Activated CD4-positive, alpha-beta T cell treated with anti-CD3 and anti-CD28 coated beads for 48 hours (primary cell): Measurements from ENCODE around the gene C10orf71.

ENCODE experiments used
- DNase-seq: peaks from one replicate; pipeline ENCODE4 v3.0.0-alpha.2; 2020

Gene C10orf71

GRCh38 chr10:49296836-49297235 is 2.1 kb upstream of the C10orf71 start:
- DNase-seq, result no peak

GRCh38 chr10:49297818-49298670 is 926 bp upstream of the C10orf71 start:
- DNase-seq, result no peak

GRCh38 chr10:49298671-49298982 is 343 bp upstream of the C10orf71 start:
- no peak for DNase-seq

GRCh38 chr10:49299816-49300139 is 808 bp downstream of the C10orf71 start:
- no peak for DNase-seq

DNA sequence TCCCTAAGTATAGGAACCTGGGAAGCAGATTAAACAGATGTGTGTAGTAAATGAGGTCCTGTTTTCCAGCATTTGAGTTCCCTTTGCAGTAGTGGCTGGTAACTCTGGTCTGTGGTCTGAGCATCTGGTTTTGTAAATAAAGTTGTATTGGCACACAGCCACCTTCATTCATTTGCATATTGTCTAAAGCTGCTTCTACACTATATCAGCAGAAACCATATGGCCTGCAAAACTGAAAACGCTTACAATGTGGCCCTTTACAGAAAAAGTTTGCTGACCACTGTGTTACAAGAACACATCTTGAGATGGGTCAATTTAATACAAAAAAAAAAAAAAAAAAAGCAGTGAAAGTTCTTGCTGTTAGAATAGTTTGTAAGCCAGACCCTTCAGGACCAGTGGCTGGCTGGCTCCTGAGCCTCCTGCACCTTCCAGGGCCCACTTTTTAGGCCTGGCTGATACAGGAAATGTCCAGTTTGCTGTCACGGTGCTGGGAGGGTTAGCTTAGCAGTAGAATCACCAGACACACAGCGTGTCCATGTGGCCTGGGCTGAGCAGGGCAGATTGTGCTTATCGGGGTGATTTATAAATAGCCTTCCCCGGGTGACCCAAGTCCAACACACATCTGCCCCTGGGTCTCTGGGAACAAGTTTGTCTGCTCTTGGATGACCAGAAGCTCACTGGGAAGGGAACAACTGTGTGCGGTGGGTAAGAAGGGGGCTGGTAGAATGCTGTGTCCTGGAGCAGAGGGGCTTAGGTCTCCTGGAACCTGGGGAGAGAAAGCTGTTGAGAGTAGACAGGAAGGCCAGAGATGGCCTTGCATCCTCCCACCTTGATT is 1.4 kb downstream of the C10orf71 start:
- DNase-seq, result no peak

DNA sequence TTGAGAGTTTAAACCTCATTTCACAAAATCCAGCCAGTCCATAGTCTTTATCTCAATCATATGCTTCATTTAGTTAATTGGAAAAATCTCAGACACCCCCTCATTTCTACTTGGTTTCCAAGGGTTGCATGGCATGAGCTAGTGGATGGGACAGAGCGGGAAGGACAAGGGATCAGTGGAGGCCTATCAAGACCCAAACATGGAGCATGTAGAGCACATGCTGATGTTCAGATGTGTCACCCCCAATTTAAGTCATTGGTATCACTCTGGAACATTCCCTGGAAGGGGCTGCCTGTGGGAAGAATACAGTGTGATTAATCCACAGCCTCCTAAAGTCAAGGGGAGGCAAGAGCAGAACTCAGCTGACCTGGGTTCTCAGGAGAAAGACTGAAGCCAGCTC is 2.3 kb downstream of the C10orf71 start:
- DNase-seq, result no peak

DNA sequence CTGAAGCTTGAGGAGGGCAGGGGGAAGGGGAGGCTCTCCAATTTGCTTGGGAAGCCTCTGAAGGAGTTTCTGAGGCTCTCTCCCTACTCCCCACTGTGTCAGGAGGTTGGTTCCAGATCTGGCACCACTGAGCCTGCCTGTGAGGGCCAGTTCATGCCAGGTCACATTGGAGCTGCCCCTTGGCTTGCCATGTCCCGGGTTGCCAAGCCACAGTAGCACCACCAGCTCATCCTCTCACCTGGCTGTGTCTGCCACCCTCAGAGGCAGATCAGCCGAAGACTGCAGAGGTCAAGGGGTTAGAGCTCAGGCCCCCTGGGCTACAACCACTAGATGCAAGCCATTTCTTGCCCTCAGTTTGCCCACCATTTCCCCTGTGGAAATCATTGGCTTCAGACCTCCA is 3.1 kb downstream of the C10orf71 start:
- no peak for DNase-seq

GRCh38 chr10:49303711-49304110 is 4.7 kb downstream of the C10orf71 start:
- no peak for DNase-seq

DNA sequence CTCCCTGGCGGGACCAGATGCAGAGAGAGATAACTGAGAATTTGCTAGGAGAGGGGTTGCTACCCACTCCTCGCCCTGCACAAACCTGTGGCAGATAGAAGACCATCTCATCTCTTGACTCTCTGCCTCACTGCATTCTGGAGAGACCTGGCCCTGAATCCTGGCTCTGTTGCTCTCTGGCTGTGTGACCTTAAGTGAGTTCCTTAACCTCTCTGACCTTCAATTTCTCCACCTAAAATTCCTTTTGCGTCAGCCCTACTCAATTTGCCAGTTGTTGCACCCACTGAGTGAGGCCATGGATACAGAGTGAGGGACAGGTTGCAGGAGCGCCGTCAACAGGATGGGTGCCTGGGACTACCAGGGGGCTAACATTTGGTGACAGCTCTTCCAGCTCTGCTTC is 5.2 kb downstream of the C10orf71 start:
- DNase-seq, result no peak

GRCh38 chr10:49307921-49308320 is 9.0 kb downstream of the C10orf71 start:
- no peak for DNase-seq

DNA sequence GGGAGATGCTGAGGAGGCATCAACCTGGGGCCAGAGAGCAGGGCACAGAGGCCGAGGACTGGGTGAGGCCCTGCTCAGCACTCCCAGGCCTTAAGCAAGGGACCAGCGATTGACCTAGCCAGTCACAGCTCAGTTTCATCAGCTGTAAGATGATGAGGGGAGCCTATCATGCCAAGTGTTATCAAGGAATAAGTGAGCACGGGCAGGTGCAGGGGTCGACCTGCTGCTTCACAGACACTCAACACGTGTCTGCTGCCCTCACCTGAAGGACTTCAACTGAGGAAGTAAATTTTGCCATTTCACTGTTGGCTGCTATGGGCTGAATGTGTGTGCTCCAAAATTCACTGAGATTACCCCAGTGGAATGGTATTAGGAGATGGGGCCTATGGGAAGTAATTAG is 9.9 kb downstream of the C10orf71 start:
- no peak for DNase-seq

DNA sequence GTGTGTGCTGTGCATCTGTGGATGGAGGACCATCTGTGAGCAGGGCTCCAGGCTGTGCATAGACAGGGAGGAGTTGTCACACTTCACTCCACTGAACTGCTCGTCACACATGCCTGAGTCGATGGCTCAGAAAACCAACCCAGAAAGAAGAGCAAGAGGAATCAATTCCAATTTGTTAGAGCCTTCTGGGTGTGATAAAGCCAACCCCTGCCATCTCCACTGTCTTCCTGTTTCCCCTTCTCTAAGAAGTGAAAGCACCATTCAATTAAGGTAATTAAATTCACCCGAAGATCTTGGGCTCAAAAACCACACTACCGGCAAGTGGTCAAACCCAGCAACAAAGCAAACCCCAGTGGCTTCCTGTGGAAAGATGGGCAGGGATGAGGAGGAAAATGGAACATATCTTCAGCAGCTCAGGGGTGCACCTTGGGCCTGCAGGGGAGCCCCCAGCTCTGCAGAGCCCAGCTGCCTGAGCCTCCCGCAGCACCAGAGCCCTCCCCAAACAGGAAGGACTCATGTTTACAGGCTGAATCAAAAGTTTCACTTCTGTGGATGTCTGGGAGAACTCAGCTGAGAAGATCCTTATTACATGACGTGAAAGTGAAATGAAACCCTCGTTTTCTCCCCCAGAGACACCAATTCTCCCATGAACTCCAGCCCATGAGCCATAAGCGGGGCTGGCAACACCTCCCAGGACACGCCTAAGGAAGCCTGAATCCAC is 10.9 kb downstream of the C10orf71 start:
- no peak for DNase-seq

DNA sequence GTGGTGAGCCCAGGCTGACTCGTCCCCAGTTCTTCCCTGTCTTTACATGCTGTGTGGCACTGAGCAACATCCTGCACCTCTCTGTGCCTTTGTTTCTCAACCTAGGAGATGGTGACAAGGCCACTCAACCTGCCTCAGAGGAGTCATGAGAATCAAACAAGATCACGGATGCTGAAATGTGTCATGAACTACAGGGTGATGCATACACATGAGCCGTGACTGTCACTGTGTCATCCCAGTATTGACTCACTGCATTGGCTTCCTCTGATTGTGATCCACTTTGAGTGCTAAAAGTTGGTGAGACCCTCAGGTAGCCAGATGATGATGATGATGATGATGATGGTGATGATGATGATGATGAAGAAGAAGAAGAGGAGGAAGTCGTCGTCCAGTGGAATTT is 11.5 kb downstream of the C10orf71 start:
- peak; percentile 43 for DNase-seq

DNA sequence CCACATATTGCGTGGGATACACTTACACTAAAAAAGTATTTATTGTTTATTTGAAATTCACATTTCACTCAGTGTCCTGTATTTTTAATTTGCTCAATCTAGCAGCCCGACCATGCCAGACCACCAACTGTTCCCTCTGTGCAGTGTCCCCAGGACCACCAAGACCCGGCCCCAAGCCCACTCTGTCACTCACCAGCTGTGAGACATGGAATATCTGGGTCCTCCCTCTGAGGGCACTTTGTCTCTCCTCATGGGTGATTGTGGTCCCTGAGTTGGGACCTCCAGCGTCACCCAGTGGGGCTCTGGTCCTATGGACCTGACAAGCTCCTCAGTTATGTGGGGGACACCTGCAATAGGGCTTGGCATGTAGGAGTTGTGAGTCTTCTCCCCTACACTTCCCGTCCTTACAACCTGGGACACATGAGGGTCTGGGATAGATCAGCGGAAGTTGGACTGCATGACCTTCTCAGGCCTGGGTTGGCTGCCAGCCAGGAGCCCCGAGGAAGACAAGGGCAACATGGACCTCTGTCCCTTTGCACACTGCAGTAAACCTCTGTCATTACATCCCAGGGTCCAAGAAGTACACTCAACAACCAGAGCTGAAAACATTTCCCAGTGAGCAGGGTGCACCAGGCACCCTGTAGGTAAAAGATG is 12.1 kb downstream of the C10orf71 start:
- DNase-seq, result no peak

DNA sequence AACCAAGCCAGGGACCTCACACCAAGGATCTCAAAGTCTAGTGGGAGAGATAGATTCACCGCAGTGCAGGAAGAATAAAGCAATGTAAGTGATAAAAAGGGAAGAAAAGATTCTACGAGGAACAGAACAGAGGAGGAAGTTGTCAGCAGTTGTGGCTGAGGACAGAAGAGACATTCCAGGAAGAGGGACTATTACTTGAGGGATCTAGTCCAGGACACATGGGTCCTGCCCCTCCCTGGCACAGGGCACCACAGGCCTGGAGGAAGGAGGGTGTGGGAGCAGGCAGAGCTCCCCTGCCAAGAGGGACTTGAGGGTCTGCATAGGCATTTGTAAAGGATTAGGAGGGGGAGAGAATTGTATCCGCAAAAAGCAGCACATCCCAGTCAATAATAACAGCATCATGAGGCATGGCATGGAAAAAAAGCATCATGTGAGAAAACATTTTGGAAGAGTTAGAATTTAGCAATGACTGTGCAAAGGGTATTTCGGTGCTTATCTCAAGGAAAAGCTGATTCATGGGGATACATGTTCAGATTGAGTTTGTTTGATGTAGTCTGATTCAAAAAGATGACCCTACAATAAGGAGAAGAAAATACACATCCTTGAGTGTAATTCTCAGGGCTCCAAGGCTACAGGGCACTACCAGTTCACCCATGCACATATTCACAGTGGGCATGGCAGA is 12.7 kb downstream of the C10orf71 start:
- no peak for DNase-seq

DNA sequence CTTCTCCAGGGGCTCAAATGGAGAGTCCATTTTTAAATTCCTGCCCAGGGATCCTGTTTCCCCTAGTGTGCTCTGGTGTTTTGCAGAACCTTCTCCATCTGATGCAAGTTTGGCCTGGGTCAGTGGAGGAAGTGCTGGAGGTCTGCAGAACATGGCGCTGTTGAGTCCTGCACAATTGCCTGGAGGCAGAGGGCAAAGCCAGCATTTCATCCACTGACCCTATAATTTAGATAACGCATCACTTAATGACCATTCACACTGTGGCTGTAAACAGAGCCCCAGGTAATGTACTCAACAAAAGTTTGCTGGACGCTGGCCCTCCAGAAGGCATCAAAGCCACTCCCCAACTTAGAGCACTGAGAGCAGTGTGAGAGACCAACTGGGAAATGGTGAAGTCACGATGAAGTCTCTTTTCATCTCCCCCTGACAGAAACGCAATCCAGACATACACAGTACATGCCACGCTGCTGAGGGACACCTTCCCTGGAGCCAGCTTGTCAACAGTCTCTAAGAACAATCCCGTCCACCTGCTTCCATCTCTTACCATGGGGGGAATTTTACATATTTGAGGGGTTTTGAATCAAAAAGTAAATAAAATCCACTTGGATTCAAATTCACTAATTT is 13.4 kb downstream of the C10orf71 start:
- DNase-seq, result no peak

DNA sequence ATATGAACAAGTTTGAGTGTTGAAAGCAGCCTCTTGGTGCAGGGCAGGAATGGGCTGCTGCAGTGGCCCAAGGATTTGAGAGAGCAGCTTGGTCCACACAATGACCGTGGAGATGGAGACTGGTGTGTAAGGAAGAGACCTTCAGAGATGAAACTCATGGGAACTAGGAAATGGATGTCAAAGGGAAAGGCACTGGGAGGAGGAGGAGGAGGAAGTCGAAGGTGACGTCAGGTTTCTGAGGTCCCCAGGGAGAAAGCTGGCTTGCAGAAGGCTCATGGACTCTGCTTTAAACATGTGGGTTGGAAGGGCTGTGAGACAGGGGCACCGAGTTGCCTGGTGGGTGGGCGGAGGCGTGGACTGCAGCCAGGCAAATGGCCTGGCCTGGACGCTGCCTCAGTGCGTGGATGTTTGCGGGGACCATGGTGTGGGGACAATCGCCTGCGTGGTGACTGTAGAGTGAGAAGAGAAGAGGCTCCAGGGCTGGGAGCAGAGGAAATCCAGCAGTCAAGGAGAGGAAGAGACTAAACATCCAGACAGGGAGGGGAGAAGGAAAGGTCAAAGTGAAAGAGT is 14.6 kb downstream of the C10orf71 start:
- no peak for DNase-seq

DNA sequence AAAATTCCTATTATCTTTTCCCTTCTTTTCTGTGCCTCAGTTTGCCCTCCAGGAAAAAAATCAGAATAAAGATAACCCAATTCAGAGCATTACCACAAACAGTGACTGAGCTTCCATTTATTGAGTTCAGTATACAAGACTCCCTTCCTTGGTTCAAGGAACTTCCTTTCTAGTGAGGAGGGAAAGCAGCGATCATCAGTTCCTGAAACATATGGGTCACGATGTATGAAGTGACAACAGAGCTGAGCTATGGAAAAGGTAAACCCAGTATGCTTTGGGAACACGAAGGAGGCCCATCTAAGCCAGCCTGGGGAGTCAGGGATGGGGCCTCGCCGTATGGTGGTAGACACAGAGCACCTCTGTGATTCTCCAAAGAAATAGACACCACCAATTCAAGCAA is 15.8 kb downstream of the C10orf71 start:
- no peak for DNase-seq

GRCh38 chr10:49318028-49318427 is 19.1 kb downstream of the C10orf71 start:
- no peak for DNase-seq

DNA sequence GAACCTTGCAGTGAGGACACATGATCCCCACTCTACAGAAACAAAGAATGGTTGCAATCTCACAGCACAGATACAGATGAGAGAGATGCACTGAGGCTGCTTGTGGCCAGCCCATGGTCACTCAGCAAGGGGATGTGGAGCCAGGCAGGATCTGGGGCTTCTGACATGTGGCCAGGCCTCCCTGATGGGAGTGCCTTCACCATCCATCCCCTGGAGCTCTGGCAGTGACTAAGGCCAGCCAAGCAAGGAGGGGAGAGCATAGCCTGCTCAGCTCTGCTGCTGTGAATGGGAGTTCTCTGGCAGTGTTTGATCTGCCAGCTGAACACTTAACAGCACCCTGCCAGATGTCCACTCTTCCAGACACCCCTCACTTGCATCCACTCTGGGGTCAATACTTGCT is 19.8 kb downstream of the C10orf71 start:
- DNase-seq, result no peak

DNA sequence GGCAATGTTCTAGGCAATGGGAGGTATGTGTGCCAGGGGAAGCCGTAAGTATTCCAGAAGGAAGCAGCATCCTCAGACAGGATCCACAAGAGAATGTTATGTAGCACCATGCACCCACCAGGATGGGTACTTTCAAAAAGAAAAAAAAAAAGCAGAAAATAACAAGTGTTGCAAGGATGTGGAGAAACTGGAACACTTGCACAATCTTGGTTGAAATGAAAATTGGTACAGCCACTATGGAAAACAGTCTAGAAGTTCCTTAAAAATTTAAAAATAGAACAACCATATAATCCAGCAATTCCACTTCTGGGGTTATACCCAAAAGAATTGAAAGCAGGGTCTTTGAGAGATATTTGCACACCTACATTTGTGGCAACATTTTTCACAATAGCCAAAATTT is 20.2 kb downstream of the C10orf71 start:
- no peak for DNase-seq

DNA sequence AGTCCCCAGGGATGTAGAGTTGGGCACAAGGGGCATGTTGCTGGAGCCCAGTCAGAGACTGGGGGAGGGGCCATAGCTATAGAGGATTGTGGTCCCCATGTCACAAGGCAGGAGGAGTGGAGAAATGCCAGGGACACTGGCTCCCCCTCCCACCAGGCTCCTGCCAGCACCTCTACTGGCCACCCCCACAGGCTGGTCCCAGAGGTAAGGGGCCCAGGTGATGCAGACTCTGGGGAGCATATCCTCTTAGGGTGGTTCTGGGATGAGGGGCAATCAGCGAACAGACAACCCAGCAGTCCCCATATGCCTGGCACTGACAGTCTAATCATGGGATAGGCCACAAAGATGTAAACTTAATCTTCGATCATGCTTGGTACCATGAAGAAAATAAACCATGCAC is 21.2 kb downstream of the C10orf71 start:
- no peak for DNase-seq
